NCI-H748 (cell line): ENCODE results near the gene SMOC2.
A peak's percentile ranks its signal among the peaks of the same experiment; 100 is the strongest.

Source experiments
- DNase-seq: peaks from one replicate; lab custom pipeline; 2025; ENCODE audit not compliant: unreplicated experiment; lab: John Stamatoyannopoulos, UW

Gene SMOC2

DNA sequence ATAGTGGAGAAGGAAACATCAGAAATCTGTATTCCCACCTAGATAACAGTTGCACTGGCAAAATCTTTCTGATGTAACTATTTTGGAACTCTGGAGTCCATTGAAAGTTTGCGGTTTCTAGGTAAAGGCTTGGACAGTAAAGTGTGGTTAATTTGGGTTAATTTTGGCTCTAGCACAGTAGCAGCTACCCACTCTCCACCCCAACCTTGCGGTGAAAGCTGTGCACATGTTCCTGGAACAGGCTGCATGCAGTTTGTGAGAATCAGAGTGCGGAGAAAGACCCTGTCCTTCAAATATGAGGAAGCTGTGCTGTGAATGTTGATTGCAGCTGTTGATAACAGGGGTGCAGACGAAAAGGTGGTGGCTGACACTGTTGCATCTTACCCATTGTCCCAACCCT lies 38.4 kb downstream of the SMOC2 start:
- DNase-seq, result no peak

DNA sequence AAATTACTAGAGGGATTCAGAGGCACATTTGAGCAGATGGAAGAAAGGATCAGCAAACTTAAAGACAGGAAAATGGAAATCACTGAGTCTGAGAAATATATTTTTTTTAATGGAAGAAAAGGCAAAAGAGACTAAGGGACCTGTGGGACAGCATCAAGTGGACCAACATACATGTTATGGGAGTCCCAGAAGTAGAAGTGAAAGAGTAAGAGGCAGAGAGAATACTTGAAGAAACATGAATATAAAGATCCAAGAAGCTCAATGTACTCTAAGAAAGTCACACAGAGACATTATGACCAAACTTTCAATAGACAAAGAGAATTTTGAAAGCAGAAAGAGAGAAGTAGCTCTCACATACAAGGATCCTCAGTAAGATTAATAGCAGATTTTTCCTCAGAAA lies 39.5 kb downstream of the SMOC2 start:
- no peak for DNase-seq

DNA sequence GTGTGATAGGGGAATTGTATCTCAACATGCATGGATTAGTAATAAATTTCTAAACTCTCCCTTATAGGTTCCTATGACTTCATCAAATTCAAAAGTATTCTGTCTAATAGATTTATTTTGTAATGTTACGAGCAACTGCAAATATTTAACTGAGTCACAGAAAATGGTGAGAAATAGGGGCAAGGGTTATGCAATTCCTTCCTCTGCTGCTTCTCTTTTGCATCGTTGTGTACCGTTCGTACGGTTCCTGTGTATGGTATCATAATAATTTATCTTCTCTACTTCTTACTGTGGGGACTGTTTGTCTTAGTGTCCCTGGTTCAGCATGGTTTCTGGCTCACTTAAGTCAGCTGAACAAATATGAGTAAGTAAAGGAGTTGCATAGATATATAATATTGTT lies 44.8 kb downstream of the SMOC2 start:
- DNase-seq, result no peak

DNA sequence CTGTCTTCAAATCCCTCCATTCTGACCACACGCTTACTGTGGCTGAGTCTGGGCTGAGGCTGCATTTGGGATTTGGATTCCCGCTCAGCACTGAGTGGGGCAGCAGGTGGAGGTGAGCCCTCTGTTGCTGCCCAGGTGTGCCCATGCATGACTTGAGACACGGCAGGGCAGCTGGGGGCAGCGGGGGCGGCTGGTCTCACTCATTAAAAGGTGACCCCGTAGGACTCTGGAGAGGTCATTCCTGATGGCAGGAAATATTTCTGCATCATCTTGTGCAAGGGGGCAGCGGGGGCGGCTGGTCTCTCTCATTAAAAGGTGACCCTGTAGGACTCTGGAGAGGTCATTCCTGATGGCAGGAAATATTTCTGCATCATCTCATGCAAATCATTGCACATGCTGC lies 49.8 kb downstream of the SMOC2 start:
- no peak for DNase-seq

DNA sequence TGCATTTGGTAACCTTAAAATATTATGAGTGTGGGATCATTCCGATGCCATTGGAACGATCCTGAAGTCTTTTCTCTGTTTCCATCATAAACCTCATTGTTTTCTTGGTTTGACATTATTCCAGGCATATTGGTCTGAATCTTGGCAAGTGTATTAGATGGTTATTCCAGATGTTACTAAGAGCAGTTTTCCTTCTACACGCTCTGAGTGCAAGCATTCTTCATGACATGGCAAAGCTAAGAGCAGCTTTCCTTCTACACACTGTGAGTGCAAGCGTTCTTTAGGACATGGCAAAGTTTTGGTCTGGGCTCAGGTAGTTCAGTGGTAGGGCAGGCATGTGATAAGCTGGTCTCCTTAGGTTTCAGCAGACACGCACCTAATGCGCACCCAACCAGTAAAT lies 53.0 kb downstream of the SMOC2 start:
- DNase-seq, result no peak

DNA sequence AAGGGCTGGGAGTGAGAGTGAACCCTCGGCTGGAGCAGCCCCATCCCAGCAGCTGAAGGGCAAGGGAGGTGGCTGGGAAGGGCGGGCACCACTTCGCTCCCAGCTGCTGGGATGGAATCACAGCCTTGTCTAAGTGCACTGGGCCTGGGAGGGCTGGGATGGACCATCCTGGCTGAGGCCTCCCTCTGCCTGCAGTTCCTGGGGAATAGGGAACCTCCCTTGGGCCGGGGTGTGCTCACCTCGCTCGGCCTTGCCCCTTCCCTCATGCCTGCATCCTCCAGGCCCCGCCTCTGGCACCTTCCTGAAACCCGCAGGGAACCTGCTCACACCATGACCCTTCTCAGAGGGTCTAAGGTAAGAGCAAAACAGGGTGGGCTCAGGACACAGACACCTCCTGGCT lies 53.7 kb downstream of the SMOC2 start:
- DNase-seq, result no peak

DNA sequence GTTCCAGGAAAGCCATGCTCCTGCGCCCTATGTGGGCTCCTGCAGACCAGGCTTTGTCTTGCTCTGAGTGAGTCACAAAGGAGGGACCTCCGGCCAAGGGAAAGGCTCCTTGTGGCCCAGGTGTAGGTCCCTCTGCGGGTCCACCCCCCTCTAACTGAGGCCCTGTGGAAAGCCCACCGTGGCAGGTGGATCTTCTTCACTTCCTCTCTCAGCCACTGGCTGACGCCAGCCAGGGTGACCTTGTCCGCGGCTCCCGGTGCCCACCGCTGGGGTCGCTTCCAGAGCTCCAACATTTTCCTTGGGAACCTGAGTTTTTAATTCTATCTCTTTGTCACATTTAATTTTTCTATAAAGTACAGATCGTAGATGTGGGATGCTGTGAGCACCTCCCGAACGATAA lies 54.1 kb downstream of the SMOC2 start:
- no peak for DNase-seq

DNA sequence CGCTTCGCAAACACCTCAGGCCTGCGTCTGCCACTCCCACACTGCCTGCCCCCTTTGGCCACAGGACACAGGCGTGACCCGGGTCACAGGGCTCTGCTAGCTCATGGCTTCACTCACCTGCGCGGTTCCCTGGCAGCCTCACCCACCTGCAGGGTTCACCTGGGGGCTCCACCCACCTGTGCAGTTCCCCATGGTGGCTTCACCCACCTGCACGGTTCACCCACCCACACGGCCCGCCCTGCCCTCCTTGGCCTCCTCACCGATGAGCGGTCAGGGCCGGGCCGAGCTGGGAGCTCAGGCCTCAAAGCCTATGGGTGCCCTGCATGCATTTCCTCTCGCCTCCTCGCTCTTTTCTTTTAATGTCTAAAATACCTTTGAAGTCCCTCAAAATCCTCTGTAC lies 54.7 kb downstream of the SMOC2 start:
- DNase-seq, result no peak

DNA sequence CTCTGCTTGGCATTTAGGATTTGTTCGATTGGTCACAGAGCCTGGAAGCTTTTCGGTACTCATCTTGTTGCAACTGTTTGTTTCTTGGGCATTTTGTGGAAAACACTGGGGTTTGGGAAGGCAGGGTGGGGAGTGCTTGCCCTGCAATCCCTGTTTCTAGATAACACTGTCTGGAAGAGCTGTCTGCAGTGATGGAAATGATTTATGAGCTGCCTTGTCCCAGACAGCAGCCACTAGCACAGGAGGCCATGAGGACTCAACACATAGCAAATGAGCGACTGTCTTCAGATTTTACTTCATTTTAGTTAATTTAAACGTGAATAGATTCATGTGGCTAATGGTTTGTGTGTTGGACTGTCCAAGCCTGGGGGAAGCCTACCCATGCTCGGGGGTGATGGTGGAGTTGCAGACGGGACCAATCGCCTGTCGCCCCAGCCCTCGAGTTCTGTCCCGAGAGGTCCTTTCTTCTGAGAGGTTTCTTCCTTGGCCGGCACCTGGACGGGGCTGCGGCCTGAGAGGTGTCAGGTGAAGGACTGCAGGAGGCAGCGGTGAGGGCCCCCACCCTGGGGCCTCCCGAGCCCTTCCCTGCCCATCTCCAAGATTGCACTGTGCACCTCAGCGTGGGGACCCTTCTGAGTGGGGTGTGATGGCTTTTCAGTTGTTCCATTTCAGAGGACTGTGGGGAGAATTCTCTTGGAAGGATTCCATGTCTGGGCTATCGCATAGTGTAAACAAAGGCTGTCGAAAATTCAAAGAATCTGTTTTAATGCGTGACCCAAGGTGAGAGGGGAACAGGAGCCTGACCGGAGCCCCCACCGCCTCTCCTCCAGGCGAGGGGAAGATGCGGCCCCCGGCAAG lies 55.4 kb downstream of the SMOC2 start:
- DNase-seq, result no peak

DNA sequence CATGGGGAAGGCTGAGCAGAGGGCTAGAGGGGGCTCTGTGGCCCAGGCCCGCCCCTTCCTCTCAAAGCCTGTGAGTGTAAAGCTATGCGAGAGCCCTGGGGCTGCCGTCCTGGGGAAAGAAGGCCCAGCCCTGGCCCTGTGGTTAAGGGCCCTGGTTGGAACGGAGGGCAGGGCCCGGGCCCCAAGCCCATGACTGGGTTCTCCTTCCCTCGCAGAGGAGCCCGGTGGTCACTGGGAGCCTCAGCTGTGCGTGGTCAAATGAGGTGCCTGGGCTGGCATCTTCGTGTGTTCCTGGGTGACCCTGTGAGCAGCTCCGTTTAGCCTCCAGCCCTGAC lies 56.0 kb downstream of the SMOC2 start:
- DNase-seq, result no peak

DNA sequence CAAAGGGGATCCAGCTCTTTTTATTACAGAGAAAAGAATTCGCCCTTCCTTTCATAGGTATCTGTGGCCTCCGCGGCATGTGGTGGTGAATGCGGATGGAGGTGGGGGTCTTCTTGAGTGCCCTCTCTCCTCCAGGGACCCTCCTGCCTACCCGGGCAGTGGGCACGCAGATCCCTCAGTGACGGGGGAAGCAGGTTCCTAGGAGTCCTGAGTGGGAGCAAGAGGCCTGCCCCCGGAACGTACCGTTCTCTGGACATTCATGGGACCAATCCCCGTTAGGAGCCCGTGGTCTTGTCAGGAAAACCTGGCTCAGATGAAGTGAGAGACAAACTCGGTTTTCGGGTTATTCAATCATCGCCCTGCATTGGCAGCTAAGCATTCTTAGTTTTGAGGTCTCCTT lies 56.4 kb downstream of the SMOC2 start:
- DNase-seq, result no peak

DNA sequence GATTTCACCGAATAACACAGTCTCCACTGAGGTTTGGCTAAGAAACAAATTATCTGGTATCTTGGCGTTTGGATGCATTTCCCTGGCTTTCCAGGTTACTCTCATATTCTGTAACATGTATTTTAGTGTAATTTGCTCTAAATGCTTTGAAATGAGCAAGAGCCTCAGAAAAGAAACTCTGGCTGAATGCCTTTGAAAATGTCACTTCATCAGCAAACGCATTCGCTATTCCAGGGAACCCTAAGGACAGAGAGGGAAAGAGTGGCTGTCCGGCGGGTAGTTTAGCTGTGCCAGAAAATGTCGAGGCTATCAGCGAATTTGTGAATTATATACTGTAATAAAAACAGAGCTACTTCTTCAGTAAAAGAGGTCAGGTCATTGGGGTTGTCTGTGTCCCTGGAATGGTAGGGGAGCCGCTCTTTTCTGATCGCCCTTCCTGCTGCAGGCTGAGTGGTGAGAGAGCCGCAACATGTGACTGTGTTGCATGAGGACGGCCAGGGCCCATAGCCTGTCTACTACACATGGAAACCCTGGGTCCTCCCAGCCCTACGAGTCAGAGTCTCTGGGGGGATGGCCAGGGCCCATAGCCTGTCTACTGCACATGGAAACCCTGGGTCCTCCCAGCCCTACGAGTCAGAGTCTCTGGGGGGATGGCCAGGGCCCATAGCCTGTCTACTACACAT lies 57.3 kb downstream of the SMOC2 start:
- DNase-seq, result no peak

DNA sequence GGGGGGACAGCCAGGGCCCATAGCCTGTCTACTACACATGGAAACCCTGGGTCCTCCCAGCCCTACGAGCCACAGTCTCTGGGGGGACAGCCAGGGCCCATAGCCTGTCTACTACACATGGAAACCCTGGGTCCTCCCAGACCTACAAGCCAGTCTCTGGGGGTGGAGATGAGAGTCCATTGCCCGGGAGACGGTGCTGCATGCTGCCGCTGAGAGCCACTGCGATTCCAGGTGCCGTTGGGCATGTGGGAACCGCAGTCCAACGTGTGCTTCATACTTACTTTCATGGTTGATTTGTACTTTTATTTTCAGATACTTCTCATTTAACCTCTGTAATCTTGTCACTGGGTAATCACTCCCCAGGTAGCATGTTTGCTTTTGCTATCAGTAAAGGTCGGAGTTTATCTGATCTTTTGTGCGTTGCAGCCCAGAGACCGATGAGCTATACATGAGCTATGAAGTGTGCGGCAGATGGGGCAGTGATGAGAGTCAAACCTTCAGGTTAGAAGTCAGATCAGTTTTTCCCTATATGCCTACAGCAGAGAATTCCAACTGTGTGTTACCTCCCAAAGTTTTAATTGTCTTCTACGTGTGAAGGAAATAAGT lies 58.2 kb downstream of the SMOC2 start:
- peak; percentile 71 for DNase-seq

DNA sequence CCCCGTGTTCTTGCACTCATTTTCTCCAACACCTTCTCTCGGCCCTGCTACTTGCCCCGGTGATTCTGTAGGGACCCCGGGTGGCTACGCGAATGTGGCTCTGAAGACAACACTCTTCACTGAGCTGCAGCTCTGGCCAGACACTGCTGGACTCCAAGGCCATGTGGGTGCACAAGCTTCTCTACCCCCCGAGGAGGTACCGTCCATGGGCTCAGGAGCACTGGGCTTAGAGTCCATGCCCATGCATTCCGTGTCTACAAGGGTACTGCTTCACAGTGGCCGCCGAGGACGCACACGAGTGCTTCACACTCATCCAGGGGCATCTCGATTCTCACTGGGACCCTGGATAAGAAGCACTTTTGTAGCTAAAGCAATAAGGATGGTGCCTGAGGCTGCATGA lies 59.5 kb downstream of the SMOC2 start:
- DNase-seq, result no peak

DNA sequence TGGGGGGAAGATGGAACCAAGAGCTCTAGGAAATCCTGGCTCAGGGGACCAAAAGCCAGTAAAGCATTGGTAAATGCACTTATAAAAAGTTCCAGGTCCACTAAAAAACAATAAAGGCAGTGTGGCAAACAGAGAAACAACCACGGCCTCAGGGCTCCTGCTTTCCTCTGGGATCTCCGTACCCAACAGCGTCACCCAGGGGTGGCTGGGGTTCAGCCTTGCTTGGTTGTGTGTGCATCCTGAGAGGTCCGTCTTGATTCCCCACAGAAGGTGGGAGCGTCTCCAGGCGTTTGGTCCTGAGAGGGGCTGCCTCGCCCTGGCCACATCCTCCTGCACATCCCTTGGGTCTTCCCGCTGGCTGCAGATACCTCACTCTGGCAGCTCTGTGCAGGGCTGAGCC lies 60.6 kb downstream of the SMOC2 start:
- DNase-seq, result no peak

DNA sequence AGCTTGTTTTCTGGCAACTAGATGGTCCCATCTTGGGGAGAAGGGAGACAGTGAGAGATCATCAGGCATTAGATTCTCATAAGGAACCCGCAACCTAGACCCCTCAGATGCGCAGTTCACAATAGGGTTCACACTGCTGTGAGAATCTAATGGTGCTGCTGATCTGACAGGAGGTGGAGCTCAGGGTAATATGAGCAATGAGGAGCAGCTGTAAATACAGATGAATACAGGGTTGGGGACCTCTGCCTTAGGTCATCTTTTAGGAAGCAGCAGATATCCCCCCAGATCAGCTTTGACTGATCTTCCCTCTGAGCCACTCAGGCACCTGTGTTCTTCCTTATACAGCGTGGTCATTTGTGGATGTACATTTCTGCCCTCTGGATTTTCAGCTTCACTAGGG lies 63.4 kb downstream of the SMOC2 start:
- DNase-seq, result no peak

DNA sequence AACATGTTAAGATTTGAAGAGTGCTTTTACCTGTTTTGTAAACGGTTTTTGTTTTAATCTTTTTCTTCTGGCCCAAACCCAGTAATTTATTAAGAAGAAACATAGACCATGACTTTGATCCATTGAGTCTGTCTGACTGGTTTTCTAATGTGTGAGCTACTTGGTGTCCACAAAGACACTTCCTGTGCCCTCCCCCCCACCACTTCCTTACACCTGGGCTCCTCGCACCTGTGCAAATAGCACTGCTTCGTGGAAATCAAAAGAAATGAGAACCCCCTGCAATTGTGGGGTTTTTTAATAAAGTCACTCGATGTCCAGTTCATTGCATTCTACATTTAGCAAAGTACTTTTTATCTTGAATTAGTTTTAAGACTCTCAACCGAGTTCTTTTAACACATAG lies 65.5 kb downstream of the SMOC2 start:
- DNase-seq, result peak; percentile 92

DNA sequence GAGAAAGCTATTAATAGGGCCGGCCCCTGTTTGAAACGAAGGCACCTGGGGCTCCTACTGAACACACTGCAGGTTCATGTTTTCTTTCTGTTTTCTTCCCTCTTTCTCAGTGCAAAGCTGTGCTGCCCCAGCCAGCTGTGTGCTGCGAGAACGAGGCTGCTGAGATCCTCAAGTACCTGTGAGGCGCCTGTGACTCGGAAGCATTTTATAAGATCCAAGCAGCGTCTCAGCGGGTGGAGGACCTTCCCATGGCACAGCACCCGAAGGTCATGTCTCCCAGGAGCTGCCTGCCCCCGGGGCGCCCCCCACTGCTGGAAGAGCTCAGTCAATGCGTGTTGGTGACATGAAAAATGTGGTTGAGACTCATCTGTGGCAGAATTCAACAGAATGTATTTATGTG lies 66.3 kb downstream of the SMOC2 start:
- DNase-seq, result peak; percentile 51

DNA sequence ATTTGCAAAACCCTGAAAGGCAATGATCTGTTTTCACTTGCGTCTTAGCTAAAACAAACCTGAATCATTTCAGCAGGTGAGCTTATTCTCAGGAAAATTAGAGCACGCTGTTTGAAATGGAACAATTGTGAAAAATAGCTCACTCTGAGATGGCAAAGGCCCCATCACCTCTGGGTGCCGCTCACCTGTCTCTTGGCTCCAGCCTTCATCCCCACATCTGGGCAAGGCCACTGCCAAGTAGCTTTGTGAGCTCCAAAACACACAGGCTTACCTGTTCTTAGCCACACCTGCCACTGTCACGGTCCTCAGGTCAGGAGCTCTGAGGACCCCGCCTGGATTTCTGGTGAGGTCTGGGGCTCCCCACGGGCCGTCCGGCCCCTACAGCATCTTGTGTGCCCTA lies 66.7 kb downstream of the SMOC2 start:
- DNase-seq, result peak; percentile 55

DNA sequence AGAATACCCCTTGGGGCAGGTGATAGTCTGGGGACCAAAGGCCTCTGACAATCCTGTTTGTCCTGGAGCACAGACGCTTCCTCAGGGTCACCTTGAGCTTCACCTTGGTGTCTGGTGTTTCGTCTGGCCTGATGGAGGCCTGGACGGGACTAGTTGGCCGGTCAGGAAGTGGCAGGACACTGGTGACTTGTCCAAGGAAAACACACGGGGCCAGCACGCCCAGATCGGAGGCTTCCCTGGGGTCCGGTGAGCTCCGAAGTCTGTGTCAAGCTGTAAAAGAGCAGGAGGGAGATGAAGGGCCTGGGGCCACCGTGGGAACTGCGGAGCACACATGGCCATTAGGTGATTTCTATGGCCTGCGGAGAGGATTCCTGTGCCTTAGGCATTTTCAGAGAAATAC lies 67.9 kb downstream of the SMOC2 start:
- no peak for DNase-seq

DNA sequence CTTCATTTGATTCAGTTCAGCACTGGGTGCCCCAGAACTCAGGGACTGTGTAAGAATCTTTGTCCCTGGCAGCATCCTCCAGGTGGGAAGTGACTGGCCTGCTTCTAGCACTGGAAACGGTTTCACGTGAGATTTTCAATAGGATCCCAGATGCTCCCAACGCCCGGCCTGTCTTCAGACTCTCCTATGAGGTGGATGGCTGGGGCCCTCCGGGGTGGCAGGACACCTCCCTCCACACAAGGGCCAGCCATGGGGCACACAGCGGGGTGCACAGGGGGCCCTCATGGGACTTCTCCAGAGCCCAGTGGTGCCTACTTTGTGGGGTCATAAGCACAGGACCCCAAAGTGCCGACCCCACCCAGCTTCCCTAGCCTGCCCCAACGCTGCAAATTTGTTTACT lies 72.8 kb downstream of the SMOC2 start:
- no peak for DNase-seq

DNA sequence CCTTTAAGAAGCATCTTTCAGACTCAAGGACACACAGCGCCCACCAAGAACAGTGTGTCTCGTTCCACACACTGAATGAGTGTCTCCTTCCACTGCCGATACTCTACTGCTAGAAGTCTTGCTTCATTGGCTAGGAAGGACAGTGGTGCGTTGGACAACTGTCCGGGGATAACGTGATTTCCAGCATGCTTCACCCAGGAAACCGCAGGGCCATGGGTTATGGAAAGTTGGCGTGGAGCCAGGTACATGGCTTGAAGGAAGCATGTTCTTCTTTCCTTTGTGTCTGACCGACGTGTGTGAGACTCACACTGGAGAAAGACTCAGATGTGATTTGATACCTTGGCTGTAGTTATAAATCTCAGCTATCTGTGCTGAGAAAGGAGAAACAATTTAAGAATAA lies 73.2 kb downstream of the SMOC2 start:
- DNase-seq, result peak; percentile 34
